ENCODE results near the gene LIPT2. TPM values are rescaled to one million over a fixed set of nuclear protein-coding genes. Genes with fewer than 3 reads are reported as not detected.

The LIPT2 gene
- 2.0 and 3.1 TPM in 2 replicates for total RNA-seq

GRCh38 chr11:74492974-74493790 is at the start of gene LIPT2:
TSS of gene LIPT2 (minus strand) at chr11:74493724. CDS start at chr11:74493703, 21 bp downstream.

GRCh38 chr11:74466916-74467885 is 26.3 kb downstream of the LIPT2 start, which contains the start of gene KCNE3:
TSS of gene KCNE3 (minus strand) at chr11:74467549. CDS start at chr11:74457563, 9,986 bp downstream.

Small RNA genes lying within 50 kb of the gene (small RNA-seq; reads per million reads assigned to genes)
- not detected for gene CYCSP27

Other genes with a start within 250 kb of the LIPT2 start
- 11.8 and 29.1 TPM in 2 replicates for gene P4HA3, start 182.1 kb downstream of the LIPT2 start, total RNA-seq
- 24.1 and 33.6 TPM in 2 replicates for gene PGM2L1, start 95.3 kb downstream of the LIPT2 start, total RNA-seq
- gene KCNE3, start 26.2 kb downstream of the LIPT2 start, total RNA-seq = 0.53 and 0.72 TPM in 2 replicates
- 16.4 and 22.6 TPM in 2 replicates for gene POLD3, start 98.9 kb upstream of the LIPT2 start, total RNA-seq
- gene CHRDL2, start 237.7 kb upstream of the LIPT2 start, total RNA-seq = not detected in 2 replicates

All from thoracic aorta endothelial cell (primary cell).